HAP-1 (cell line): ENCODE data around the gene C1GALT1.
"Not testable (repeated sequence)": the region's sequence is repeated elsewhere in the genome, so short reads cannot be mapped to it uniquely, and the experiment has no call there.

ENCODE experiments used
- DNase-seq, 2 experiments: peaks; one replicate each; pipeline ENCODE4 v3.0.0-alpha.2; 2016 to 2020; ENCODE audit warnings: low spot score in 2 of 2
- H3K27me3 ChIP-seq: fragments of 250-450 bp; sonication (Bioruptor Pico); 2 replicates; pipeline ENCODE4 v1.5.1; 2020; ENCODE audit warnings: low read depth, mild to moderate bottlenecking, moderate library complexity
- H3K36me3 ChIP-seq: fragments of 250-450 bp; sonication (Bioruptor Pico); replicated peaks from 2 replicates; pipeline ENCODE4 v1.5.1; 2020; ENCODE audit warnings: mild to moderate bottlenecking
- H3K4me1 ChIP-seq: fragments of 250-450 bp; sonication (Bioruptor Pico); 2 replicates; pipeline ENCODE4 v1.5.1; 2020; ENCODE audit warnings: mild to moderate bottlenecking
- H3K4me3 ChIP-seq: fragments of 250-450 bp; sonication (Bioruptor Pico); 2 replicates; pipeline ENCODE4 v1.5.1; 2020; ENCODE audit warnings: mild to moderate bottlenecking, moderate library complexity
- H3K9me3 ChIP-seq: fragments of 250-450 bp; sonication (Bioruptor Pico); 2 replicates; pipeline ENCODE4 v1.5.1; 2020; ENCODE audit warnings: mild to moderate bottlenecking, moderate library complexity
- in situ Hi-C: fragments of 300-500 bp; cut with MboI; formaldehyde crosslinking; loops from 3 replicates; pipeline ENCODE4 v1.14.3; 2020; ENCODE audit warnings: low sequenced_read_pairs, inconsistent platforms, mixed read lengths

The C1GALT1 gene

GRCh38 chr7:7178081-7178480 lies 4.3 kb upstream of the C1GALT1 start:
- no peak for DNase-seq
- Histone ChIP-seq H3K27me3 (no peaks in the 10 kb centered on the region), H3K36me3 (no peaks in the 10 kb centered on the region), H3K9me3 (no peaks in the 10 kb centered on the region), H3K4me1 (peaks cover 7% of the 10 kb centered on the region; the same call in 1 of the 2 replicates), H3K4me3 (no peak overlapping the region)
- in situ Hi-C loops, result no loop called here

- H3K27me3 ChIP-seq, result no peaks in the 10 kb centered on the region
- H3K4me1 ChIP-seq, result peaks cover 10% of the 10 kb centered on the region; the same call in 1 of the 2 replicates
- no peaks in the 10 kb centered on the region for H3K9me3 ChIP-seq
- in situ Hi-C loops, result no loop called here
- H3K36me3 ChIP-seq, result no peaks in the 10 kb centered on the region
- DNase-seq, result no peak
- H3K4me3 ChIP-seq, result no peak overlapping the region
These were observed 3.4 kb upstream of the C1GALT1 start for GRCh38 chr7:7178906-7179305.

GRCh38 chr7:7180725-7181449 lies 1.5 kb upstream of the C1GALT1 start:
- no peak for DNase-seq
- in situ Hi-C loops, result no loop called here
- Histone ChIP-seq H3K4me3 (no peak overlapping the region), H3K27me3 (no peaks in the 10 kb centered on the region), H3K9me3 (no peaks in the 10 kb centered on the region), H3K4me1 (peaks cover 18% of the 10 kb centered on the region), H3K36me3 (no peaks in the 10 kb centered on the region)

- in situ Hi-C loops, result no loop called here
- H3K36me3 ChIP-seq, result no peaks in the 10 kb centered on the region
These were observed 707 bp upstream of the C1GALT1 start for GRCh38 chr7:7181519-7182155.

GRCh38 chr7:7183061-7183837 lies 905 bp downstream of the C1GALT1 start:
- in situ Hi-C loops, result no loop called here
- DNase-seq, result peak; percentile 12 to 50

More at GRCh38 chr7:7181519-7182155, 707 bp upstream of the C1GALT1 start:
- Histone ChIP-seq H3K4me3 (peak overlapping the region; percentile 36), H3K4me1 (peaks cover 18% of the 10 kb centered on the region), H3K9me3 (no peaks in the 10 kb centered on the region), H3K27me3 (no peaks in the 10 kb centered on the region)
- DNase-seq, result no peak

GRCh38 chr7:7183838-7184463 lies 1.6 kb downstream of the C1GALT1 start:
- in situ Hi-C loops, result no loop called here
- Histone ChIP-seq H3K4me3 (peak overlapping the region; percentile 87), H3K36me3 (no peaks in the 10 kb centered on the region), H3K4me1 (peaks cover 18% of the 10 kb centered on the region), H3K9me3 (no peaks in the 10 kb centered on the region), H3K27me3 (no peaks in the 10 kb centered on the region)
- no peak for DNase-seq

More at GRCh38 chr7:7183061-7183837, 905 bp downstream of the C1GALT1 start:
- no peaks in the 10 kb centered on the region for H3K27me3 ChIP-seq
- H3K9me3 ChIP-seq, result no peaks in the 10 kb centered on the region
- H3K36me3 ChIP-seq, result no peaks in the 10 kb centered on the region
- peaks cover 18% of the 10 kb centered on the region for H3K4me1 ChIP-seq
- H3K4me3 ChIP-seq, result peak overlapping the region; percentile 87

GRCh38 chr7:7185371-7185989 lies 3.1 kb downstream of the C1GALT1 start:
- H3K9me3 ChIP-seq, result no peaks in the 10 kb centered on the region
- DNase-seq, result no peak
- no peaks in the 10 kb centered on the region for H3K27me3 ChIP-seq
- H3K4me1 ChIP-seq, result peaks cover 18% of the 10 kb centered on the region
- no peaks in the 10 kb centered on the region for H3K36me3 ChIP-seq
- in situ Hi-C loops, result no loop called here
- no peak overlapping the region for H3K4me3 ChIP-seq

- H3K27me3 ChIP-seq, result no peaks in the 10 kb centered on the region
- no peaks in the 10 kb centered on the region for H3K9me3 ChIP-seq
- H3K4me1 ChIP-seq, result peaks cover 12% of the 10 kb centered on the region
- no peaks in the 10 kb centered on the region for H3K36me3 ChIP-seq
- no peak overlapping the region for H3K4me3 ChIP-seq
- DNase-seq, result no peak
- in situ Hi-C loops, result no loop called here
These were observed 5.7 kb downstream of the C1GALT1 start for GRCh38 chr7:7188091-7188490.

- DNase-seq, result no peak
- H3K9me3 ChIP-seq, result no peaks in the 10 kb centered on the region
- no peaks in the 10 kb centered on the region for H3K36me3 ChIP-seq
- no peak overlapping the region for H3K4me3 ChIP-seq
- H3K4me1 ChIP-seq, result peaks cover 10% of the 10 kb centered on the region
- in situ Hi-C loops, result no loop called here
- H3K27me3 ChIP-seq, result no peaks in the 10 kb centered on the region
These were observed 6.4 kb downstream of the C1GALT1 start for GRCh38 chr7:7188742-7189141.

- no peaks in the 10 kb centered on the region for H3K27me3 ChIP-seq
- no peak overlapping the region for H3K4me3 ChIP-seq
- no peaks in the 10 kb centered on the region; the same call in 1 of the 2 replicates for H3K4me1 ChIP-seq
- in situ Hi-C loops, result no loop called here
- H3K9me3 ChIP-seq, result no peaks in the 10 kb centered on the region
- no peaks in the 10 kb centered on the region for H3K36me3 ChIP-seq
- DNase-seq, result no peak
These were observed 7.8 kb downstream of the C1GALT1 start for GRCh38 chr7:7190142-7190541.

GRCh38 chr7:7191137-7191536 lies 8.8 kb downstream of the C1GALT1 start:
- in situ Hi-C loops, result no loop called here
- H3K27me3 ChIP-seq, result no peaks in the 10 kb centered on the region
- DNase-seq, result no peak
- H3K4me3 ChIP-seq, result no peak overlapping the region
- H3K36me3 ChIP-seq, result no peaks in the 10 kb centered on the region
- no peaks in the 10 kb centered on the region for H3K4me1 ChIP-seq
- no peaks in the 10 kb centered on the region for H3K9me3 ChIP-seq

- H3K9me3 ChIP-seq, DNase-seq, H3K4me3 ChIP-seq, in situ Hi-C loops, H3K36me3 ChIP-seq, H3K27me3 ChIP-seq, H3K4me1 ChIP-seq: not testable (repeated sequence)
These were observed 10.7 kb downstream of the C1GALT1 start for GRCh38 chr7:7192798-7193788.
